Umbilical cord (tissue), 2 donors: ENCODE data around the gene GPRC5B. TPM values are rescaled to one million over a fixed set of nuclear protein-coding genes. Genes with fewer than 3 reads are reported as not detected.
A peak's percentile ranks its signal among the peaks of the same experiment; 100 is the strongest.

Experiments
- DNase-seq: peaks from one replicate; pipeline ENCODE4 v3.0.0-alpha.2; 2015; ENCODE audit warnings: low spot score
- total RNA-seq: library from RNA; depleted of rRNA; stranded (reverse); fragments of >200 nt; gene quantifications from one replicate; pipeline ENCODE4 v1.2.3, GENCODE V29; 2014; ENCODE audit warnings: low replicate concordance; ENCODE audit not compliant: insufficient read depth

GPRC5B gene, protein sequence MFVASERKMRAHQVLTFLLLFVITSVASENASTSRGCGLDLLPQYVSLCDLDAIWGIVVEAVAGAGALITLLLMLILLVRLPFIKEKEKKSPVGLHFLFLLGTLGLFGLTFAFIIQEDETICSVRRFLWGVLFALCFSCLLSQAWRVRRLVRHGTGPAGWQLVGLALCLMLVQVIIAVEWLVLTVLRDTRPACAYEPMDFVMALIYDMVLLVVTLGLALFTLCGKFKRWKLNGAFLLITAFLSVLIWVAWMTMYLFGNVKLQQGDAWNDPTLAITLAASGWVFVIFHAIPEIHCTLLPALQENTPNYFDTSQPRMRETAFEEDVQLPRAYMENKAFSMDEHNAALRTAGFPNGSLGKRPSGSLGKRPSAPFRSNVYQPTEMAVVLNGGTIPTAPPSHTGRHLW
- 6.7 TPM for total RNA-seq

DNA sequence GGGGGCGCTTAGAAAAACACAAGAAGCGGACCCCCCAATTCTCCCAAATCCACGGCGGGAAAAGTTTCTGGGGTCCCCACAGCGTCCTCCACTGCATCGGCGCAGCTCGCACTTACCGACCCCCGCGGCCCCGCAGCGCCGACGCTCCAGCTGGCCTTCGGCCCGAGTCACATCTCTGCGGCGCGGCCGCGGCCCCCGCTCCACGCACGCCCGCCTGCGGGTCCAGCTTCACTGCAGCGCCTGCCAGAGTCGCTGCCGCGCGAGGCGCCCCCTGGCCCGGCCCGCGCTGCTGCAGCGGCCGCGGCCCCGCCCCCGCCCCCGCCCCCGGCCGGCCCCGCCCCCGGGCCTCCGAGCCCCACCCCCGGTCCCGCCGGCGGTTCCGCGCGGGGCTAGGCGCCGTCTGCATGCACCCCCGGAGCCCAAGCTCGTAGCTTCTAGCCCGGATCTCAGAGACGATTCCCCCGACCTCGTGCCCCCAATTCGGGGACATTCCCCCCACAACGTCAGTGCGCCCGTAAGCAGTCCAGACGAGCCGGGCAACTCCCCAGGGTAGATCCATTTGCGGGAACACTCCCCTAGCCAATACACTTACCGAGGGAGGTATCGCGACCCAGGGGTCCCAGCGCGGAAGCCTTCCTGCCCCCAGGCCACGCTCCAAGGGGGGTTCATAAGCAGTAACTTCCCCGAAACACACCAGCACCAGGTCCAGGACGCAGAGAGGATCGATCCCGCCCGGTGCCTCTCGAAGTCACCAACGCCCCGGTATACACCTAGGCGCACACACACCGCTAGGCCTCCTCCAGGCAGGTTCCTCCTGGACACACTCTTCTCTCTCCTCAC, at the start of gene GPRC5B:
GPRC5B (minus strand) TSS at position 238 of the 840 bp plus-strand sequence. CDS start 12,003 bp downstream, outside the sequence.
- peak; percentile 27 for DNase-seq

DNA sequence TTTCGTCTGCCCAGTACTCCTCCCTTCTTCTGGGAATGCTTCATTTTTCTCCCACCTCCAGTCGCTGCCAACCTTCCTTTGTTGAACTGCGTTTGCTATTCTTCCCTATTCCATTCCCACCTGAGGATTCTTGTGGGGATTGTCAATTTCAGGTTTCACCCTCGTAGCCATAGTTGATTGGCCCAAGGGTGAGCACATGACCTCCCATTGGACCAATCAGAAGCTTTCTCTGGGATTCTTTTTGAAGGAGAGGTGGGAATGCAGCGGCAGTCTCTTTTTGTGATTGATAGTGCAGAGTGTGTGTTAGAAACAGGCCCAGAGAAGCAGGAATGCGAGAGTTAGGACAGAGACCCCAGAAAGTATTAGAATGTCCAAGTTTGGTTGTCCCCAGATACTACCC, 49.1 kb upstream of the GPRC5B start:
- no peak for DNase-seq

DNA sequence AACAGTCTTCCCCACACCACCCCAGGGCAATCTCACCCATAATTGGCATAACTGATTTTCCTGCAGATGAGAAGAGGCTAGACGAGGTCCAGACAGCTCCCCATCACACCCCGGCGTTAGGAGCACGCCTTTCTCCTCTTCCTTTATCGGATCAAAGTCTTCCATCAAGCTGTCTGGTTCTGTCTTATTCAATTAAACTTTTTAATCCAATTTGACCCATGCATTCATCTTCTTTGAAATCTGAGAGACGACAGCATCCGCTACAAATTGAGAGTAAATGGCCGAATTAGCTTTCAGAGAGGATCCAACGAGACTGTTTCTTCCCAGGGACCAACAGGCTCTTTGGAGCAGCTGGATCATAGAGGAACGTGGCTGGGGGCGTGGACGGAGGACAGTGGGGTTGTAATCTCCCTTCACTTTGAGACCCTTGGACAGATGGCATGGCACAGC, 44.4 kb upstream of the GPRC5B start:
- no peak for DNase-seq

DNA sequence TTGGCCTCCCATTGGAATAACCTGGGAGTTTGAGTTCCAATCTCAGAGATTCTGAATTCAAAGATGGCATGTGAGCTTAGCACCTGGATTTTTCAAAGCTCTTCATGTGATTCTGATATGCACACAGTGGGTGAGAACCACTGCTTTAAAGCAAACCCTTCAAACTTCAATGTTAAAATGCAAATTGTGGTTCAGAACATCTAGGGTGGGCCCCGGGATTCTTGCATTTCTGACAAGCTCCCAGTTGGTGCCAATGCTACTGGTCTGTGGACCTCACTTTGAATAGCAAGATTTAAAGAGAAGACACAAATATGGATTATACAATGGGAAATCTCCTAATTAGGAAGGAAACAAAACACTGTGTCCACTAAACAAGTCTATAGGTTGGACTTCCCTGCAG, 43.8 kb upstream of the GPRC5B start:
- no peak for DNase-seq

DNA sequence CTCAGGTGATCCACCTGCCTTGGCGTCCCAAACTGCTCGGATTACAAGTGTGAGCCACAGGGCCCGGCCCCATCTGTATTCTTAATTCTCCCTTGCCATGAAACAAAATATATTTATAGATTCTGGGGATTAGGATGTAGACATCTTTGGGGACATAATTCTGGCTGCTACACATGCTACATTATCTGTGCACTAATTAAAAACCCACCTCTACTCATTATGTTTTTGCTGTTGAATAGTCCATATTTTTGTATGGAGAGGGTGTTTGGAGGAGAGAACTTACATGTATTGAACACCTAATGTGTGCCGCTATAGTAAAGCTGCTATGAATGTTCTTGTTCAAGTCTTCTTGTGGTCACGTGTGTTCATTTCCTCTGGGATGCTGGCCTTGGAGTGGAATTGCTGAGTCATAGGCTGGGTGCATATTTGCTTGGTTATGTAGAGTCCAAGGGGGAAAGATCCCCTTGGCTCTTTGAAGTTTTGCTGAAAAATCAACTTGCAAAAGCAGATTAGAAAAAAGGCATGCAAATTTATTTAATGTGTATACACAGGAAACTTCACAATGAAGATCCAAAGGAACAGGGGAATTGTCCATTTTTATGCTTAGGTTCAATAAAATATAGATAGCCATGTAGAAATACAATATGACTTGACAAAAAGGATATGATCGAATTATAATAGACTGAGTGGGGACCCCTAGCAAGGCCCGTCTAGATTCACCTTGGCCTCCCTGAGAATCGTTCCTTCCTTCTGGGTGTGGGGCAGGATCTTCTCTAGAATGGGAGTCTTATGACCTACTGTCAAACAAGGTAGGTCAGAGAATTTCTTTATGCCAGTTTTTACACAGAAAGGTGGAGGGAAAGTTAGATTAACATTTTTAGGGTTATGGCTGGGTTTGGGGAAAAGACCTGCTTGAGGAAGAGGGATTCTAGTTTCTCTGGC, 42.1 kb upstream of the GPRC5B start:
- no peak for DNase-seq

DNA sequence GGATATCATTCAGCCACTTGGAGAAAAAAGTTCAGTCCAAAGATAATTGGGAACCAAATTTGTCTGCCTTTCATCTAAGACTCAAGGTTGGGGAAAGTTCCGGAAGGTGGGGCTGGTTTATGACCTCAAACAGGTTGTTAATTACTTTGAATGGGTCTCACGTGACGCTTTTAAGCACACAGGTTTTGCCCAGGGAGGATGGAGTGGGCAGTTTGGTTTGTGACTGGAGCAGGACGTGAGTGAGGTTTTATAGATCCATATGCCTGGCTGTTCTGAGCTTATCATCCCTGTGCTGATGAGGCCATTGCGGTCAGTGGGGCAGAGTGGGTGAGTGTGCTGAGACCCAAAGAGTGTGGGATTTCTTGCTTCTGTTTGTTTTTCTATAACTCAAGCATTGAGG, 38.7 kb upstream of the GPRC5B start:
- no peak for DNase-seq

DNA sequence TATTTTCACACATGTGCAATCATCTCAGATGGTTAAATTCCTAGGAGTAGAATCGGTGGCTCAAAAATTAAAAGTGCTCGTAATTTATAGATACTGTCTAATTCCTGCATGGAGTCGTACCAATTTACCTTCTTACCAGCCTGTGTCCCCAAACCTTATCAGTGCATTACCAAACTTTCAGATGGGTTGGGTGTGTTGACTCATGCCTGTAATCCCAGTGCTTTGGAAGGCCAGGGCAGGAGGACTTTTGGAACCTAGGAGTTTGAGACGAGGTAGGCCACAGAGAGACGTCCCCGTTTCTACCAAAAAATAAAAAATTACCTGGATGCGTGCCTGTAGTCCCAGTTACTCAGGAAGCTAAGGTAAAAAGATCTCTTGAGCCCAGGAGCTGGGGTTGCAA, 34.5 kb upstream of the GPRC5B start:
- DNase-seq, result no peak

DNA sequence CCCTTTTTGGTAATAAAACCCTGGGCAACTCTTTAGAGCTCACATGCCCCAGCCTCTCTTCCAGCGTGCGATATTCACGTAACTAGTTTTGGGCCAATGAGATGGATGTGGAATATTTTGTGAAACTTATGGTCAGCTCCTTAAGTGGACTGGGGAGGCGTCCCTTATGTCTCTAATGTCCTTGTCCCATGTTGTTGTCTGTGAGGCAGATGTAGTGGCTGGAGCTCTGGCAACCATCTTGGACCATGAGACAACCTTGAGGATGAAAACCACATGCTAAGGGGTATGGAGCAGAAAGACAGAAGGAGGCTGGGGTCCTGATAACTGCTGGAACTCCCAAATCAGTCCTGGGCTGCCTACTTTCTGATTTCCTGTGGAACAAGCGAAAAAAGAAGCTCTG, 31.4 kb upstream of the GPRC5B start:
- no peak for DNase-seq

DNA sequence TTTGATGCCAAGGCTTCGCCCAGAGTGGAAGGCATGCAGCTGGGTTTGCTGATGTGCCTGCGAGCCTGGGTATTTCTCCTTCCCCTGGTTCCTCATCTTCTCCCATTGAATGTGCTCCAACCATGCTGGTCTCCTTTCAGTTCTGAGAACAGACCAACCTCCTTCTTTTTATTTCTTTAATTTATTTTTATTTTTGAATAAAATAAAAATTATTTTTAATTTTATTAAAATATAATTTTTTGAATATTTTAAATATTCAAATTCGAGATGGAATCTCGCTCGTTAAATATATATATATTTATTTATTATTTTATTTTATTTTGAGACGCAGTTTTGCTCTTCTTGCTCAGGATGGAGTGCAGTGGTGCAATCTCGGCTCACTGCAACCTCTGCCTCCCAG, 30.2 kb upstream of the GPRC5B start:
- DNase-seq, result no peak

DNA sequence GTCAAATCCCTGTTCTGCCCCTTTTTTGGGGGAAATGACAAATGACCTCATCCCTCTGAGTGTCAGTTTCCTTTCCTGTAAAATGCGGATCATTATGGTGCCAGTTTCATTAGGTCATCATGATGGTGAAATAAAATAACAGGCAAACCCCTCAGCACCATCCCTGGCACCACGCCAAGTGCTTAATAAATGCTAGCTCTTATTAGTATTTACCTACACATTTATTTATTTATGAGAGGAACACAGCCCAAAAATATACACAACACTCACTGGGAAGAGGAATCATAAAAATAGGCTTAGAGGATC, 28.6 kb upstream of the GPRC5B start:
- no peak for DNase-seq

DNA sequence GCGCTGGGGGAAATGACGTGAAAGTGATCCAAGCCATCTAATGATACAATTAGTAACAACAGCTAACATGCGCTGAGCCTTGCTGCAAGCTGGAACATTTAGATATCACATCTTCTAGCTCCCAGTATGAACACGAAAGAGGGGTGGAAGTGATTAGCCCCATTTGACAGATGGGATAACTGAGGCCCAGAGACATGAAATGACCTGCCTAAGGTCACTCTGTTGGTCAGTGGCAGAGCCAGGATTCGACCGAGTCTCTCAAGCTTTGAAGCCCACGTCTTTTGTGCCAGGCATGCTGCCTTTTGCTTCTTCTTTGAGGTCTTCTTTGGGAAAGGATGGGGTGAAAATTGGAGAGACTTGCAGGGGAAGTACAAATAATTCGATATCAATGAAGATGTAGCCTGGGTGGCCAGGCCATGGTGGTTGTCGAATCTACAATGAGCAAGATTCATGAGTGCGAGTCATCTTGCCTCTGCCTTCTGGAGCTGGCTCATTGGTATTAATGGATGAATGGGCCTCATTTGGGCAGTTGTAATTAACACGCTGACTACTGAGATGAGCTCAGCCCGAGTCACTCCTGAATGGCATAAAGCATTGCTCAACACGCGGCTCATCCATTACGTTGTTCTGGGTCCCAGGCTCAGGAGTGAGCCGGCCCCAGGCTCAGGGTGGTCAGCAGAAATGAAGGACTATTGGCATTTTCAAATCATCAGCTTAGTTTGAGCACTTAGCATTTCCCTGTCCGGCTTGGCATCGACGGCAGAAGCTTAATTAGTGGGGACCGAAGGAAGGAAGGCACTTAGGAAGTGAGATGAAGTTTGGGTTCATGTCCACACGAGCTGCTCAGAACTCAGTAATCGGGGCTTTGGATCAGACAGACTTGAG, 28.0 kb upstream of the GPRC5B start:
- DNase-seq, result no peak

DNA sequence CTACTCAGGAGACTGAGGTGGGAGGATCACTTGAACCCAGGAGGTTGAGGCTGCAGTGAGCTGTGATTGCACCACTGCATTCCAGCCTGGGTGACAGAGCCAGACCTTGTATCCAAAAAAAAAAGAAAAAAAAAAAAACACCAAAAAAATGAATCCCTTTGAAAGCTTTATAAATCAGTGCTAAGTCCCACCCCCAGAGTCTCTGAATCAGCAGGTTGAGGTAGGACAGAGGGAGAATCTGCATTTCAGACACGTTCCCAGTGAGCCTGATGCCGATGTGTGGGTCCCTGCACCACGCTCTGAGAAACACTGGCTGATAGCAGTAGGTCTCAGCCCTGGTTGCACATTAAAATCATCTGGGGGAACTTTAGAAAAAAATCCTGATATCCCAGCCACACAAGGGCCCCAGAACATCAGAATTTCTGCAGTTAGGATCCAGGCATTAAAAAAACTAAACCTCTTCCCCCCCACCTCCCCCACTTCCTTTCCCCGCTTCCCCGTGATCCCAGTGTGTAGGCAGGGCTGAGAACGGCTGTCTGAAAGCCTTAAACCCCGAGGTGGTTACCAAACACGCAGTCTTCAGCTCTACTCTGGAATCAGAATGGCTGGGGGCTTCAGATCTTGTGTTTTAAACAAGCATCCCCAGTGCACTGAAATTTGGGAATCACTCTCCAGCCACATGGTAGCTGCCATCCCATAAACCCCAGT, 27.3 kb upstream of the GPRC5B start:
- DNase-seq, result no peak

DNA sequence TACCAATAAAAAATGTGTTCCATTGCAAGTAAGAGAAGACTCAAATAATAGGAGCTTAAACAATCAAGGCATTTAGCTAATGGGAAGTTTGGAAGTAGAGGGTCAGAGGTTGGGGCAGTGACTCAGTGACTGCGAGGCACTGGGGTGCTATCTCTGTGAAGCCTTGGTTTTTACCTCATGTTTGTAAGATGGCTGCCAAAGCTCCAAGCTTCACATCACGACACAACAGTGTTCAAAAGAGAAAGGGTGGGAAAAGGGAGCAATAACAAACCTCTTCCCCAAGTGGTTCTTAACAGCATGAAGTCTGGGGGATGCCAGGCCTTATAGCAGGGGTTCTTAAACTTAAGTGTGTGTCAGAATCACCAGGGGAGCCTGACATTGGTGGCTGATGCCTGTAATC, 26.6 kb upstream of the GPRC5B start:
- DNase-seq, result no peak

DNA sequence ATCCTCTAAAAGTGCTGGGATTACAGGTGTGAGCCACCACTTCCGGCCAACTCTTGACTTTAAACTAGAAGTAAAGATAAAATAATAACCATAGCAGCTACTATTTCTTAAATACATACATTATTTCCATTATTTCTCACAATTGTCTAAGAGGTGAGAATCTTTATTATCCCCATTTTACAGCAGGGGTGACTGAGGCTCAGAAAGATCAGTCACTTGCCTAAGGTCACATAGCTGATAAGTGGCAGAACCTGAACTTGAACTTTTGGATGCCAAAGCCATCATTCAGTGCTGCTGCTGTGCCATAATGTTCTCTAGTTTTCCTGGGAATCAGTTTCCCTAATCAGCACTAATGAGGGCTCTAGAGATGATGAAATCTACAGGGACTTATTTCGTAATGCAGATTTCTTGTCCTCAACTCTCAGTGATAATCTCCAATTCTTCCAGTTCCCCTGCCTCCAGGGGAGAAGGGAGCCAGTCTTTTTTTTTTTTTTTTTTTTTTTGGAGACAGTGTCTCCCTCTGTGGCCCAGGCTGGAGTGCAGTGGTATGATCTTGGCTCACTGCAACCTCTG, 25.2 kb upstream of the GPRC5B start:
- no peak for DNase-seq

DNA sequence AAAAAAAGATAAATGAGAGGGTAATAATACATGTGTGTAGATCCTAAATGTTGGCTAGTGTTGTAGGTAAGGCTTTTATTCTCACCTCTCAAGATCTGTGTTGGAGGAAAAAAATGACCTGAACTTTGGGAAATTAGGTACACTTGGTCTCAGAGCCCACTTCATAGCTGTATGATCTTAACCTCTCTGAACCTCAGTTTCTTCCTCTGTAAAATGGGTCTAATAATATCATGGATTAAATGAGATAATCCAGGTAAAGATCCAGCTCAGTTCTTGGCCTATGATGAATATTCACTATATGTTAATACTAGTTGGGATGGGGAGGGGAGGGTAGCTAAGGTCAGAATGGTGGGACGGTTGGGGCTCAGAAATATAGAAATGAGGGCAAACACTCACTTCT, 24.3 kb upstream of the GPRC5B start:
- no peak for DNase-seq

DNA sequence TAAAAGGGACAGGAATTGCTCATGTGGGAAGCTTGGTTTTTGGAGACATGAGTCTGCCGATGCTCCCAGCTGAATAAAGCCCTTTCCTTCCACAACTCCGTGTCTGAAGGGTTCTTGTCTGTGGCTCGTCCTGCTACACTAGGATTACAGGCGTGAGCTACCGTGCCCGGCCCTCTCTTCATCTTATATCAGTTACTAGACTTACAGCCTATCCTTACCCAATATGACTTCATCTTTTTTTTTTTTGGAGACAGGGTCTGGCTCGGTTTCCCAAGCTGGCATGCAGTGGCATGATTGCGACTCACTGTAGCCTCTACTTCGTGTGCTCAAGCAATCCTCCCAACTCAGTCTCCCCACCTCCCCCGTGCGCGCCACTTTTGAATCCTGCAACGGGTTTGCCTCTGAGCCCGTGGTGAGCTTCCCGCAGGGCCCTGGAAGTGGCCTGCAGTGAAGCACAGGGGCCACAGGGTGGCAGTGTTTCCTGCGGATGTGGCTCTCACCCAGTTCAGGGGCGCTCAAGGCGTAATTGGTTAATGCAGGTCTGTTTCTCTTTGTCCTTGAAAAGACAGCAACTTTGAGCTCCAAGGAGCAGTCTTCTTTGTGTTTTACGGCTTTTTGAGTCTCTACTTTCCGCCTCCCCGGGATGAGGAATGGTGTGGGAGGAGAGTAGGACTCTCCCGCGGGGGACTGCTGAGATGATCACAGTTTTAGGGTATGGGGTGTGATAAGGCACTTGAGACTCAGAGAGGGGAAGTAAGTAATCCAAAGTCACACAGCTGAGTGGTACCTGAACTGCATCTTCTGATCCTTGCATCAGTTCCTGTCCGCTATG, 22.7 kb upstream of the GPRC5B start:
- peak; percentile 45 for DNase-seq

DNA sequence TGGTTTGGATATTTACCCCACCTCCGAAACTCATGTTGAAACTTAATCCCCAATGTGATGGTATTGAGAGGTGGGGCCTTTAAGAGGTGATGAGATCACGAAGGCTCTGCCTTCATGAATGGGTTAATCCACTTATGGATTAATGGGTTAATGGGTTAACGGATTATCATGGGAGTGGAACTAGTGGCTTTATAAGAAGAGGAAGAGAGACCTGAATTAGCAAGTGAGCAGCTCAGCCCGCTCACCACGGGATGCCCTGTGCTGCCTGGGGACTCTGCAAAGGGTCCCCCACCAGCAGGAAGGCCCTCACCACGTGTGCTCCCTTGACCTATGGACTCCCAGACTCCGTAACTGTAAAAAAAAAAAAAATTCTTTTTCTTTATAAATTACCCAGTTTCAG, 16.5 kb upstream of the GPRC5B start:
- no peak for DNase-seq

DNA sequence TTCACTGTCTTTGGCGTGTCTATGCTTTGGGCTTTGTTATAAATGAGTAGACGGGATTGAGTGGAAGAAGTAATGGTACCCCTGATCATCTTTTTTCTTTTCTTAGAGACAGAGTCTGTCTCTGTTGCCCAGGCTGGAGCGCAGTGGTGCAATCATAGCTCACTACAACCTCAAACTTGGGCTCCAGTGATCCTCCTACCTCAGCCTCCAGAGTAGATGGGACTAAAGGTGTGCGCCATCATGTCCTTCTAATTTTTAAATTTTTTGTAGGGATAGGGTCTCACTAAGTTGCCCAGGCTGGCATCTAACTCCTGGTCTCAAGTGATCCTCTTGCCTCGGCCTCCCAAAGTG, 14.9 kb upstream of the GPRC5B start:
- no peak for DNase-seq
